T-helper 9 cell (primary cell): ENCODE measurements around the gene SMIM41.

Source experiments
- DNase-seq: peaks from one replicate; pipeline ENCODE4 v3.0.0-alpha.2; 2020

The SMIM41 gene

DNA sequence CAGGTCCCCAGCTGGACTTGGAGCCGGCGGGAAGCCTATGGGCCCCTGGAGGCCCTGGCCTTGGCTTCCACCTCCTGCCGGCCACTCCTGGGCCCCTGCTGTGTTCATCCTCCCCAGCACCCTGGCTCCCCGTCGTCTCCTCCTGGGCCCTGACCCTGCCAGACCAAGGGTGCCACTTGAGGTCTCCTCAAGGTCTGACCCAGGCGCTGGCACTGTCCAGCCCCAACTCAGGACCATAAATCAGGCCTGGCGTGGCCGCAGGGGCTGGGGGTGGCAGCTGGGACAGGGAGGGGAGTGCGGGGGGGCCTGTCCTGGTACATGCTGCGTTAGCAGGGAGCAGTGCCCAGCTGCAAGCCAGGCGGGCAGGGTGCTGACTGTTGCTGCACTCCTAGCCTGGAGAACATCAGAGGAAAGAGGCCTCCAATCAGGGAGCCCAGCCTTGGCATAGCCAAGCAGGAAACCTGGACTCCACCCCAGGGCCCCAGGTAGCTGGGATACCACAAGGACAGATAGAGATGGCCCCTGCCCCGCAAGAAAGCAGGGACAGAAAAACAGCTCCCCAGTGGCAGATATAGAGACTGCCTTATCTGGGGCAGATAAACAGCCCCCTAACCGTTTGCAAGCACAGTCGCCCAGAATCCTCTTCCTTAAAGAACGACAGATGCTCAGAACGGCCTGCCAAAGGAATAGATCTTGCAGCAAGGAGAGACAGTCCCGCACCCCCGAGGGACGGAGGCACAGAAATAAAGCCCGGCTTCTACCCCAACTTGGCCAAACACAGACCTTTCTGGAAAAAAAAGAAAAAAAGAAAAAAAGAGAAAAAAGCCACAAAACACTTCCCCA, 16.2 kb upstream of the SMIM41 start:
- DNase-seq, result no peak

DNA sequence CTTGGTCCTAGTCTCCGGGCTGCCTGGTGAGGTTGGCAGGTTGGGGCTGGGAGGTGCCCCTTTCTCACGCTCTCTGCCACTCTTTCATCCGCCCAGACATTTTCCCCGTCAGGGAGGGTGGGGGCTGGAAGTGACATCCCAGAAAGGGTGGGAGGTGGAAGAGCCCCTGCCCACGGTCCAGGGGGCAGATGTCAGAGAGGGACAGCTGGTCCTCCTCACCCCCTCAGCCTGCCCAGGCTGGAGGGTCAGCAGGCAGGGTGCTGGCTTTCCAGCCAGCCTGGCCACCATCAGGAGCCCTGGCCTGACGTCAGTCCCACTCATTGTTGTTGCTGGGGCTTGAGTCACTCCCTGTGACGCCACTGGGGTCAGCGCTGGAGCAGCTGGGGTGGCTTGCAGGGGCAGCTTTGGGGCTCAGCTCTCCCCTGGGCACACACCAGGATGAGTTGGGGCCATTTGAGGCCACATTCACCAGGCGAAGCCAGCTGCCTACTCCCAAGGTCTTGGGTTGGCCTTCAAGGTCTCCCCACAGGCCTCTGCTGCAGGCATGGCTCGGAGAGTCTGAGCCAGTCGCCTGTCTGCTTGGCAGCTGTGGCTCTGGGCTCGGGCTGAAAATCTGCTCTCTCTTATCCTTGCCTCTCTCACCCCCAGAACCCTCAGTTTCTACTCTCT, 15.4 kb upstream of the SMIM41 start:
- no peak for DNase-seq

DNA sequence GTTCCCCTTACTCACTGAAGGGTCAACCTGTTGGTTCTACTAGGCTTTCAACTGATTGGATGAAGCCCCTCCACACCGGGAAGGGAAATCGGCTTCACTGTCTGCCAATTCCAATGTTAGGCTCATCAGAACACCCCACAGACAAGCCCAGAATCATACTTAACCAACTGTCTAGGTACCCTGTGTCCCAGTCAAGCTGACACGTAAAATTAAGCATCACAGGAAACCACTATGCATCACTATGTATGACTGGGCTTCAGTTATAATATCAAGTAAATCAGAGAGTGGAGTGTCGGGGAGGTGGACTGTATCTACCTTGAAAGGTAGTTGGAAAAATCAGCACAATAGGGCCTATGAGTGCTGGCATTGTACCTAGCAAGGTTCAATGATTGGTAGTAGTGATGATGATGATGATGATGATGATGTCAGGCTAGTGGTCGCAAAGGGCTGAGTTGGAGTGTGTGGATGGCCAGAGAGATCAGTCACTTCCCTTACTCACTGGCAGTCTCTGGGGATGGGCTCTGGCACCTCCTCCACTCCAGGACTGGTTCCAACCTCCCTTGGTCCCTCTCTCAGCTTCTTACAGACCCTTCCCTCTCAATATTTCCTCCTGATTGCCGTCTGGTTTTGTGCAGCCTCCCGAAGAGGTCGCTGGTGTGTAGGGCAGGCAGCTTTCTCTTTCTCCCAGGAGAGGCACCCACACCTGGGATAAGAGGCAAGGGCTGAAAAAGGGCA, 13.0 kb upstream of the SMIM41 start:
- no peak for DNase-seq

DNA sequence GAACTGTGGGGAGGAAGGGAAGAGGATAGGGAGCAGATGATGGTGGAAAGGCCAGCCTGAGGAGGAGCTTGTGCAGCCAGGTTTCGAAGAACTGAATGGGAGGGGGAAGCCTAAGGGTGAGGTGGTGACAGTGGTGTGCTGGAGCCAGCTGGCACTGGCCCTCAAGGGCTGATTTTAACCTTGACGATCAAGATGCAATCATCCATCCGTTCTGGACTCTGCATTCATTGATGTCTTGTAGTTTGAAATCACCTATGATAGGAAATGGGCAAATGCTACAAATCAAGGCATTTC, 12.5 kb upstream of the SMIM41 start:
- no peak for DNase-seq

DNA sequence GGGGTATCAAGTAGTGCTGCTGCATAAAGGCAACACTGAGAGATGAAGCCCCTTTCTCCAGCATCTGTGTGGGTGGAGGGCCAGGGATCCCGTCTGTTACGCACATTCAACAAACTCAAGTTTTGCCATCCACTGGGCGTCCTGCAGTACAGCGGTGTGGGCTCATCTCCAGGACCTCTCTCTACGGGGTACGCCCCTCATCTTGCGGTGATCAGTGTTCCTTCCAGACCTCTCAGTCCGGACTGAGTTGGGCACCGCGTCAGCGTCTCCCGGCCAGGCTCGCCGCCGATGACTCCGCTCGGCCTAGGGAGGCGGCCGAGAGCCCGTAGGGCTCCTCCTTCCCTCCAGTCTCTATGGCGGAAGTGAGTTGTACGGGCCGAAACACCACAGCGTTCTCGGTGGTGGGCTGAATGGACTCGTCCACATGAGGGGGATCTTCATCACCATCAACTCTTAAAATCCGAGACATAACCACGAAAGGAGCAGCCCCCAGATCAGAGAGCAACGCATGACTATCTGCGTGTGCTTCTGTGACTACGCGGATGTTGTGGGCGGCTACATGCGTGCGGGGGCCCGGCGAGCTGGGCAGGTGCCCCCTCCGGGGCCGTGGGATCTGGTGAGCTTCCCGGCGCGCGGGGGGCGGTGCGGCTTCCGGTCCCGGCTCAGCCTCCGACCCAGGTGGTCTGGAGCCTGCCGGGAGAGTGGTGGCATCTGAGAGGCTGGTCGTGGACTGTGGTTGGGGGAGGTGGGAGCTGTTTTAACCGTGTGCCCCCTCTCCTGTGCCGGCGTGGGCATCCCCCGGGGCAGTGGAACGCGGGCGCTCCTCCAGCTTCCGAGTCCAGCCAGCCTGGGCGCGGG, 9.9 kb upstream of the SMIM41 start, which contains the start of gene ATG101:
TSS of gene ATG101 (plus strand) at position 652 of the 858 bp plus-strand sequence. CDS start 3,673 bp downstream, outside the sequence.
- peak; percentile 71 for DNase-seq

DNA sequence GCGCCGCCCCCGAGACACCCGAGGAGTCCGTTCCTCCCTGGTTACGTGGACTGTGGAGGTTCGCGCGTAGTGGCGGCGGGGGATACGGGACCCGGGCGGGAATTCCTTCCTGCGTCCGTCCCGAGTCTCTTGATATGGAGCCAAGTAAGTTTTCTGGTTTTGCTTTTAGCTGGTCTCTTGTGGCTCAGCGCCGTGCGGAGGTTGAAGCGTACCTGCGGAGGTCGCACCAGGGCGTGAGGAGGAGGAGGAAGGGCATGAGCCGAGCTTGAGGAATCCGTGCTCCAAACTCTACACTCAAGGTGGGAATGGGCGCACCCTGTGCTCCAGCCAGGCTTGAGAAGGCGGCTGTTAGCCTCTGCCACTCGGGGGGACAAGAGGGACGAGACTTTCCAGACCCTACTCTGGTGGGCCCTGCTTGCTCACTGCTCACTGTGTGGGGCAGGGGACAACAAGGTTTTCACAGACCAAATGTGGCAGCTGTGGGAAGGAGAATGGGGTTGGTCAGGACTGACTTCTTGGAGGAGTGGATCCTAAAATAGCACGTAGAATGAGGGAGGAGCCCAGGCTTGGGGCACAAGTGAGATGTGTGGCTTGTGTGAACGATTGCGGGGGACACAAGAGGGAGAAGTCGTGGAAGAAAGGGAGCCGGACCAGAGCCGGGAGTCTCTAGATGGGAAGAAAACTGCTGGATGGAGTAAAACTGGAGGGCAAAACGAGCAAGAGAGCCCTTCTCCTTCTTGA, 9.1 kb upstream of the SMIM41 start:
- DNase-seq, result no peak

DNA sequence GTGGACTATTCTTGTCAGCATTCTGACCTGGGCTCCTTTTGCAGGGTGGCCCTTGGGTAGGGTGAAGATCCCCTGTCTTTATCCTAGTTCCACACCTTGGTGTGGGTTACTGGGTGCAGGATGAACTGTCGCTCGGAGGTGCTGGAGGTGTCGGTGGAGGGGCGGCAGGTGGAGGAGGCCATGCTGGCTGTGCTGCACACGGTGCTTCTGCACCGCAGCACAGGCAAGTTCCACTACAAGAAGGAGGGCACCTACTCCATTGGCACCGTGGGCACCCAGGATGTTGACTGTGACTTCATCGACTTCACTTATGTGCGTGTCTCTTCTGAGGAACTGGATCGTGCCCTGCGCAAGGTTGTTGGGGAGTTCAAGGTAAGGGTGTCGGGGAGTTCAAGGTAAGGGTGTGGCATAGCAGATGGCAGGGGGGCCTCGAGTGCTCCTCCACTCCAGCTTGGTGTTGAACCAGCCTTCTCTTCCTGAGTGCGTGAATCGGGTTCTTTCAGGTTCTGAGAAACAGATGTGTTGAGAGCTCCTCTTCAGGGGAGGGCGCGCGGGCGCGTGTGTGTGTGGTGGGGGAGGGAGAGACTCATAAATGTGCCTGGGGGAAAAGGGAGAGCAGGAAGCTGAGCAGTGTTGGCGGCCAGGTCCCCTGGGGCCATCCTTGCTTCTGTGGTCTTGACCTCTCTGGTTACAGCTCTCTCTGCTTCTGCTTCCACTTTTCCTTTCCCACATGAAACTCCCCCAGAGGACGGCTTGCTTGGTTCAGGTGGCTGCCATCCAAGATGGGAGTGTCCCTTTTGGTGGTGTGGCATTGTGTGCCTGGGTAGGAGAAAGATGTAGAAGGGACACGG, 5.7 kb upstream of the SMIM41 start:
- DNase-seq, result no peak

DNA sequence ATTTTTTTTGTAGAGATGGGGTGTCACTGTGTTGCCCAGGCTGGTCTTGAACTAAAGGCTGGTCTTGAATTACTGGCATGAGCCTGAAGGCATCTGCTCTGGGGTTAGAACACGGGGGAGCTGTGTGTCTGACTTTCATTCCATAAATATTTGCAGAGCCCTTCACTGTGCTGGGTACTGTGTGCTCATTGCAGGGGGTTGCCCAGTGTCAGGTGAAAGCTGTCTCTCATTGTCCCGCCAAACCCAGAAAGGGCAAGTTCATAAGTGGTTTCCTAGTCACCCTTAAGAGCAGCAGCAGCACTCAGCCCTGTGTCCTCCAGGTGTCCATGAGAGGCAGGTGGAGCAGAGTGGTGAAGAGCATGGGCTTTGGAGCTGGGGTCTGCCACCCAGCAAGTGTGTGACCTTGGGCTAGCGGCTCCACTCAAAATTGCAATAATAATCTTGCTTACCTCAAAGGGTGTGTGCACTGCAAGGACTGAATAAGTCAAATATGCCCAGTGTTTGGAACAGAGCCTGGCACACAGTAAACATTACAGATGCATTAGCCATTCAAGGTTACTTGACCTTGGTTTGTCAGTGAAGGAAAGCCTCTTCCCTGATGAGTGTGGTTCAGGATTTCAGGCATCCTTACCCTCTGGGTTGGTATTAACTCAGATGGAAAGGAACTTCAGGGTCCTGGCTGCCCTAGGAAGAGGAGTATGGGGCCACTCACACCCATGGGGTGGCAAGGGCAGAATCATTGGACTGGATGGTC, 4.4 kb upstream of the SMIM41 start:
- DNase-seq, result no peak

DNA sequence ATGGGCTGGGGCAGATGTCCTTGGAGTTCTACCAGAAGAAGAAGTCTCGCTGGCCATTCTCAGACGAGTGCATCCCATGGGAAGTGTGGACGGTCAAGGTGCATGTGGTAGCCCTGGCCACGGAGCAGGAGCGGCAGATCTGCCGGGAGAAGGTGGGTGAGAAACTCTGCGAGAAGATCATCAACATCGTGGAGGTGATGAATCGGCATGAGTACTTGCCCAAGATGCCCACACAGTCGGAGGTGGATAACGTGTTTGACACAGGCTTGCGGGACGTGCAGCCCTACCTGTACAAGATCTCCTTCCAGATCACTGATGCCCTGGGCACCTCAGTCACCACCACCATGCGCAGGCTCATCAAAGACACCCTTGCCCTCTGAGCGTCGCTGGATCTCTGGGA, 2.7 kb upstream of the SMIM41 start:
- DNase-seq, result no peak

DNA sequence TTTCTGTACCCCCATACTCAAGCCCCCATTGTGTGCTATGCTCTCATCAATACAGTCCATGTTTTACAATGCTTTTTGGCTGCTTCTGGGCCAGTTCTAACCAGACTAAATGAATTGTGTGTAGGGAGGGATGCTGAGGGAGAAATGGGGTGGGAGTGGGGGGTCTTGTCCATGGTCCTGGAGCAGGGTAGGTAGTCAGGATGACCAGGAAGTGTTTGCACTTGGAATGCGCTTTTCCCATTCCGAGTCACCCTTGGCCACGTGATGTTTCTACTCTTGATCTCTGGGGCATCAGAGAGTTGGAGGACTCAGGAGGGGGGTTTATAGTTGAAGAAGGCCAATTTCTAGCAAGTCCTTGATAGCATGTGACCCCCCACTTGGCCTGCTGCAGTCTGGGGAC, 1.2 kb upstream of the SMIM41 start:
- DNase-seq, result no peak

DNA sequence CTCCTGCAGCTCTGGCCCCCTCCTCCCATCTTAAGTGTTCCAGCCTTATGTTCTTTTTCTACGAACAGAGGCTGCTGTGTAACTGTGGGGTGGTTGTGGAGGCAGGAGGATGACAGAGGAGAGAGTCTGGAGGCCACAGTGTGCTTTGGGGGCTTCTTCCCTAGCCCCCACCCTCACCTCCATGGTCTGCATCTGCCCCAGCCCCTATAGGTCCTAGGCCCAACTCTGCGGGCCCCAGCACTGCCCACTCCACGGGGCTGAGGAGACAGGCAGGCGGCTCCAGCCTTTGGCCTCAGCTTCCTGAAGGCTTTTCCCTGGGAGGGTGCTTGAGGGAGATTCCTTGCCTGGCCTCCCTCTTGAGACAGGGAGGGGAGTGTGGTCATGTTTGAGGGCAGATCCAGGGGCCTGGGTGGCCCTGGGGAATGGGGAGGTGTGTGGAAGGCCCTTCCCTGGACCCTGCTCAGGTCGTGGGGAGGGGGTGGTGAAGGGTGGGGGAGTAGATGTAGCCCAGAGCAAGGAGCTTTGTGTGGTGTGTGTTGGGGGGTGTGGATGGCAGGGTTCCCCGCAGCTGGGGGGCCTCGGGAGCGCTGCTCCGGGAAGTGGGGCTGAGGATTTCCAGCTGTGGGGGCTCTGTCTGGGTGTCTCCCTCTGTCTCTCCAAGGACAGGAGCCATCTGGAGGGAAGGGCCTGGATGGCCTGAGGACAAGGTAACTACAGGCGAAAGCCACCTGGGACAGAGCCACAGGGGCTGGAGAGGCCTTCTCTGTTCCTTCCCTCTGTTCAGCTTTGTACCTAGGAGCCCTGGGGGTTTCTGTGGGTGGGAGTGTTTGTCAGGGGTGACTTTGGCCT, 1.1 kb downstream of the SMIM41 start:
- DNase-seq, result no peak

DNA sequence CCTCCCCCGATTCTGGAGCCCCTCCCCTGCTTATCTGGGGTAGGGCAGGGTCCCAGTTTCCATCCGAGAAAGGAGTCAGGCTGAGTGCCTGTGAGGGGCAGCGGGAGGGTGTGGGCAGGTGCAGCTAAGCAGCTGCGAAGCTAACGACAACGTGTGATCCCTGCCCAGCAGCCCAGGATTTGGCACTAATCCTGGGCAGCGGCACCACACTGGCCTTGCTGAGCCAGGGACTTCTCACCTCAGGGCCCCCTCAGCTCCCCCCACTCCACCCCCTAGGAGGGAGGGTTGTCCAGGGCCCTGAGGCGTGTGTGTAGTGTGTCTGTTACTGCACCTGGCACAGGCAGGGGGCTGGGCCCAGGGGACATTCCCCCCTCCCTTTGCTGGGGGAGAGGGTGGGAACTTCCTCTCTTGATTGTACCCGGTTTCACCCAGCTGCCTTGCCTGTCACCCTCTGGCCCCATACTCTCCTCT, 1.8 kb downstream of the SMIM41 start:
- DNase-seq, result no peak

DNA sequence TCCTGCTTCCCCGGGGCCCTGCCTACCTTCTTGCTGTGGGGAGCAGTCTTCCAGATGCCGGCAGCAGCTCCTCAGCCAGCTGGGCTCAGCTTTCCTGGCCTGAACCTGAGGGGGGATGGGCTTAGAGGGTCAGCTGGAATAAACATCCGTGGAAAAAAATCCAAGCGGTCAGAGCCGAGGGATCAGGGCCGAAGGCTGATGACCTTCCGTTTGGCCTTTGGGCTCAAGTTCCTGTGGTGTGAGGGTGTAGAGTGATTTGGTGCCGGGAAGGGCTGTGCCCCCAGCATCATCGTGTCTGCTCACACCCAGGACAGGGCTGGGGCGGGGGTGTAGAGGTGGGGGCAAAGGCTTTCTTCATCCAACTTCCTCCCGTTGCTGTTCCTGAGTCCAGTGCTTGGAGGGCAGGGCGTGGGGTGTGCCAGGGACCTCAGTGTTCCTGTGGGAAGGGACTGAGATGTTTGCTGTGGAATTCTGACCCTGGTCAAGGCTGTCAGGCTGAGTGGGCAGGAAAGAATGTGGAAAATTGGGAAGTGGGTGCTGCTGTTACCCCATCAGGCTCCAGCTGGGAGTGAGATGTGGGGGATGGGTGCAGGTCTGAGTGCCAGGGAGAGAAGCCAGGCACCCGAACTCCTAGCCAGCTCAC, 2.6 kb downstream of the SMIM41 start:
- no peak for DNase-seq

DNA sequence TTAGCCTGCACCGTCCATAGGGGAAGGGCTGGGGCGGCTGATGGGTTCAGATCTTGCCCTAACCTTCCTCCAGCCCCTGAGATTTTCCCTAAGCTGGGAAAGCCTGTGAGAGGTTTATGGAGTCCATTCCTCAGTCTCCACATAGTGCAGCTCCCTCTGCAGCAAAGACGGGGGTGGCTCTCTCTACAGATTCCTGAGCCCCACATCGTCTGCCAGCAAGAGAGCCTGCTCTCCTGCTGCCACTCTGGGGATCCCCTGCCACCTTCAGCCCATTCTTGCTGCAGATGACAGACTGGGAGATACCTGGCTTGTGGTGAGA, 3.1 kb downstream of the SMIM41 start:
- DNase-seq, result no peak

DNA sequence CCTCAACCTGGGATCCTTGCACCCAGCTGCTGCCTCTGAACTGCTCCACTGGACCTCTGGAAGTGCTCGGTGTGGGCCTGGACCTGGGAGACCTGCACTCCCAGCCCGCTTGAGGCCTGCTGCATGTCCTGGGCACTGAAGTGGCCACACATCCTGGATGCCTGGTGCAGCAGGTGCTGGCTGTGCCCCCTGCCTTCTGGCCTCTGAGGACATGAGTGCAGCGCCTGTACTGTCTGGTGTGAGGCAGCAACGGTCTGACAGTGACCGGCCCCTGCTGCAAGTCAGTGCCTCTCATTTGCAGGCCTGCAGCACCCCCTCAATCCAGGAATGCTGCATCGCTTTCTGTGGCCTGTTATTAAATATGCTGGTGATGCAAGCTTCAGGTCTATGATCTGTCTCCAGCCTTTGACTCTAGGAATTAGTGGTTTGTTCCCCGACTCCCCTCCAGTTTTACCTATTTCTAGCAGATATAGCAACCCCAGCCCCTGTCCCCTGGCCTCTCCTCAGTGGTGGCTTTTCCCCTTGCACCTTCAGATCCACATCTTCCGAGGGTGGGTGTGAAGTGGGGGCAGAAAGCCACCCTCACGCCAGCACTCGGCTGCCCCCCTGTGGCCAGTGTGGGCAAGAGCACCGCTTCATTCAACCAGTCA, 3.6 kb downstream of the SMIM41 start:
- peak; percentile 66 for DNase-seq

DNA sequence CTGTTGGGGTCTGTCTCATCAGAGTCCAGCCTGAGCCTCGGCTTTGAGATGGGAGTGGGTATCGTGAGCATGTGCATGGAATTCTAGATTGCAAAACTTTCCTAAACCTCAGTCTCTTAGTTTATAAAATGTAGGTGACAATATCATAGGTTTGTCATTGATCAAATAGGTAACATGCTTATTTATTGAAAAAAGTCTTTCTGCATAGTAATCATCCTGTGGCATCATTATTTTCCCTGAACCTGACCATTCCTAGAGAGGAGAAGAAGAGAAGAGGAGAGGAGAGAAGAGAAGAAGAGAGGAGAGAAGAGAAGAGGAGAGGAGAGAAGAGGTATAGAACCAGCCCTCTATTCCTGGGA, 4.1 kb downstream of the SMIM41 start:
- no peak for DNase-seq

DNA sequence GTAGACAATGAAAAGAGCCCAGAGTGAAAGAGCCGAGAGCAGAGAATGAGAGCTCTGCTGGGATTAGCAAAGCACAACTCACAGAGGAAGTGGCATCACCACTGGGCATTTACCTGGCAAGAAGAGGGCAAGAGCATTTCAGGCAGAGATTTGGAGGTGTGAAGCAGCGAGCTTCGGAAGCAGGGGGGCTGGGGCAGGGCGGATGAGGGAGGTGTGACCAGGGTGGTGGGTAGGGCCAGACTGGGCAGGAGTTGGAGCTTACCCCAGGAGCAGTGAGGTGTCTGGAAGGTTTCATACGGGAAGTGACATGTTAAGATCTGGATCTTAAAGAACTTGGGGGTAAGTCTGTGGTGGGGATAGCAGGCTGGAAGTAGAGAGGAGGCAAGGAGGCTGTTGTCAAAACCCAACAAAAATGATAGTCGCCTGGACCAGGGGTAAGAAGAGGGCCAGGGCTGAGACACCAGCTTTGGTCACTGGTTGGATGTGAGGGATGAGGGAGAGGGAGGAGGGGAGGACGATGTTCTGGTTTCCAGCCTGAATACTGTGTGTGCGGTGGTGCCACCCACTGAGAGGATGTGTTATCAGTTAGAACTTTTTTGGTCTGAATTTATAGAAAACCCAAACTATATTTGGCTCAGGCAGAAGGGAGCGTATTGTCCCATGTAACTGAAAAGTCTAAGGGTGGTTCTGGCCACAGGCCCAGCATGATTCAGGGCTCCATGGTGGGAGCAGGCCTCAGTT, 5.2 kb downstream of the SMIM41 start:
- no peak for DNase-seq
